D341Med (cell line): ENCODE data around the gene FCHSD2.

ENCODE experiments used
- DNase-seq: peaks from one replicate; pipeline ENCODE4 v3.0.0; 2012; ENCODE audit warnings: low spot score

Gene FCHSD2

GRCh38 chr11:73142128-73142377 lies at the start of gene FCHSD2:
TSS of gene FCHSD2 (minus strand) at chr11:73142318. CDS start at chr11:73141877, 441 bp downstream.
- DNase-seq, result no peak

GRCh38 chr11:73191151-73191550 lies 49.0 kb upstream of the FCHSD2 start:
- no peak for DNase-seq

- no peak for DNase-seq
Measured at GRCh38 chr11:73190557-73190885, 48.4 kb upstream of the FCHSD2 start.

- DNase-seq, result no peak
Measured at GRCh38 chr11:73189723-73190556, 47.8 kb upstream of the FCHSD2 start.

- no peak for DNase-seq
Measured at GRCh38 chr11:73189315-73189714, 47.2 kb upstream of the FCHSD2 start.

- no peak for DNase-seq
Measured at GRCh38 chr11:73188301-73188700, 46.2 kb upstream of the FCHSD2 start.

- DNase-seq, result no peak
Measured at GRCh38 chr11:73187854-73188253, 45.7 kb upstream of the FCHSD2 start.

GRCh38 chr11:73186886-73187285 lies 44.8 kb upstream of the FCHSD2 start:
- DNase-seq, result no peak

DNA sequence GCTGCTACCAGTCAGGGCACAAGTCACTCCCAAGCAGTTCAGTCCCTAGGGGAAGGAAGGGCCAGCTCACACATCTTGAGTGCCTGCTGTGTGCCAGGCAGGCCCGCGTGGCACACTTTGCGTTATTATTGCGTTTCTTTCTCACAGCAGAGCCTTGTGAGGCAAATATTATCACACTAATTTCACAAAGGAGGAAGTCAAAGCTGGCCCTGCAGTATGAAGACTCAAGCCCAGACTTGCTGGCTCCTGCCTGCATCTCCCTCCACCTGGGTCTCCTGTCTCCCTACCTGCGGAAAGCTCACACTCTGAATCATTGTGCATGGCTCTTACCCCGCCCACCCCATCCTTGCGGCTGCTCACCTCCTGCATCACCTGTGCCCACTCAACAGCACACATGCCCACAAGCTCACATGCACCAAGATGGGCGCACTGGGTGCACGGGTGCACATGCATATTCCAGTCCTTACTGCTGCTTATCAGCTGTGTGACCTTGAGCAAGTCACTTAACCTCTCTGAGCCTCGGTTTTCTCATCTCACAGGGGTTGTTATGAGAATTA lies 44.3 kb upstream of the FCHSD2 start:
- no peak for DNase-seq

- DNase-seq, result no peak
Measured at GRCh38 chr11:73185680-73186293, 43.7 kb upstream of the FCHSD2 start.

DNA sequence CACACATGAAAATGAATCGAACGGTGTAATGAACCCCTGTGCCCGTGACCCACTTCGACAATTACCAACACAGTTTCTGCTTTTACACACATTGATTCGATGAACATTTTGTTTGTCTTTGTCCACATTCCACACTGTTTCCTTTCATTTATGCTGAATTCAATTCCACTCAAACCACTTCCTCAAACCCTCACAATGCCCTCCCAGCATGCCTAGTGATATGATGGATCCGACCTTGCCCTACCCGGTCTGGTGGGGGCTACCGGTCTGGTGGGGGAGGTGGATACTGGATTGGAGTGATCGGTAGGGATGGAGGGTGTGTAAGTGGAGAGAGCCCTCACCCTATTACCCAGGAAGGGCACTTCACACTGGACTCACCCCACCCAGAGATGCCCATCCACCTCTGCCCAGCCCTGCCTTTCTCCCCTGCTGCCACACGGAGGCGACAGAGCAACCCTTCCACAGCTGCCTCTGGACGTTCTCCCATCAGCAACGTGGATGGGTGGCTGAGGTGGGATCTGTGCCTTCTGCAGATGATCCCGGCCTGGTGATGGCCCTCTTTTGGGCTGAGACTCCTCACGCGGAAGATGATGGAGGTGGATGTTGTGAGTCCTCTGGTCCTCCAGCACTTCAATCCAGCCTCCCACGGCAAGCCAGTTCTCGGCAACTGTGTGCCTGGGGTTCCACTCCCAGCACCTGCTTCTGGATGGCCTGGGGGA lies 43.0 kb upstream of the FCHSD2 start:
- DNase-seq, result peak; percentile 84

GRCh38 chr11:73182824-73183321 lies 40.8 kb upstream of the FCHSD2 start:
- no peak for DNase-seq

GRCh38 chr11:73178681-73179080 lies 36.6 kb upstream of the FCHSD2 start:
- no peak for DNase-seq

DNA sequence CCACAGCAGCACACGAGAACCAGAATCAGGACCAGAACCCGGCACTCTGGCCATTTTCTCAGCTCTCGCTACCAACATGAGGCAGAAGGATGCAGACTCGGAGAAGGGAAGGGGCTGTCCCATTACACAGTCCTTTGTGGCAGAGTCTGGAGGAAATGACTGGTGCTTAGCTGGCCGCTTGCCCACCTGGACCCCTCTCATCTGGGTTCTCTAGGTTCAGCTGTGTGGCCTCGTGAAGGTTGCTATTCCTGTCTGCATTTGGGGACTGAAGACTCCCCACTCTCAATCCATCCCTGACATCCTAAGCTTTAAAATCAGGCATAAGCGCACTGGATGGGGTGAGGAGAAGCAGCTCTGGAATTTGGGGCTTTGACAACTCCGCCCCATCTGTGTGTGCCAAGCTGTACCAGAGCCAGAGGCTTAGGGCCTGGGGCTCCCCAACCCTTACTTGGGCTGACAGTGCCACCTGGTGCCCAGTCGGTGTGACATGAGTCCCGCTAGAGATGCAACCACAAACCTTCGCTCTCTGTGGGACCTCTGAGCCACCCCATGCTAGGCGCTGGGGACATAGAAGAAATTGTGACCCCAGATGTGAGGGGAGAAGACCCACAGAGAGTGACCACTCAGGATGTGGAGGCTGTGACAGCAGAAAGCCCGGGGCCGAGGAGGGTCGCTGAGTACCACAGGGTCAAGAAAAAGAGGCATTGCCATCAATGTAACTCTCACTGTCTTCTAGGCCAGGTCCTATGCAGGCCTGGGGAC lies 35.8 kb upstream of the FCHSD2 start:
- DNase-seq, result peak; percentile 92

- no peak for DNase-seq
Measured at GRCh38 chr11:73177380-73177777, 35.3 kb upstream of the FCHSD2 start.

- no peak for DNase-seq
Measured at GRCh38 chr11:73176874-73177155, 34.7 kb upstream of the FCHSD2 start.

DNA sequence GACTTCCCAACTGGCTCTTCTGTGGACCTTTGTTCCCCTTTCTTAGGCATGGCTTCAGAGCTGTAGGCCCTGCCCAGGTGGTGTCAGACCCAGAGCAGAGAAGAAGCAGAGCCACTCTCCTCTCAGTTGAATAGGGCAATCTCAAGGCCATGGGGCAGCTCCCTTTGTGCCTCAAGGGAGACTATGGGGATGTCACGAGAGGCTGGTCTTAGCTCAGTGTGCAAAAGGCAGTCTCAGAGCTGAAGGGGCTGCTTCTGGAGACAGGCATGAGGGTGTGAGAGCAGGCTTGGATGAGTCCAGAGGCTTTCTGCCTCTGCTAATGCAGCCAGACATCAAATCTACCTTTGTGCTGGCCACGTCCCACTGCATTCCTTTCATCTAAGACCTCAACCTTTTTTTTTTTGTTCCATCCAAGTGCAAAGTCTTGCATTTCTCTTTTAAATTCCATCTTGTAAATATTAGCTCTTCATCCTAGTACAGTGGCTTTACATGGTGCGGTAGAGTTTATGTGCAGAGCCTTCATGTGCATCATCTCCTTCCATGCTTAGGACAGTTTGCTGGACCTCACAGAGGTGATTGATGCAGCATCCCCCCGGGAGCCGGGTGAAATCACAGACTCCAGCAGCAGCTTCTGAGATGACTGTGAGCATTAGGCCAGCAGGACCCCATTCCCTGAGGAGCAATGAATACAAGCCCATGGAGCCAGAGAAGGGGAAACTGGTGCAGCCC lies 34.2 kb upstream of the FCHSD2 start:
- DNase-seq, result no peak

- DNase-seq, result no peak
Measured at GRCh38 chr11:73175551-73176144, 33.5 kb upstream of the FCHSD2 start.

DNA sequence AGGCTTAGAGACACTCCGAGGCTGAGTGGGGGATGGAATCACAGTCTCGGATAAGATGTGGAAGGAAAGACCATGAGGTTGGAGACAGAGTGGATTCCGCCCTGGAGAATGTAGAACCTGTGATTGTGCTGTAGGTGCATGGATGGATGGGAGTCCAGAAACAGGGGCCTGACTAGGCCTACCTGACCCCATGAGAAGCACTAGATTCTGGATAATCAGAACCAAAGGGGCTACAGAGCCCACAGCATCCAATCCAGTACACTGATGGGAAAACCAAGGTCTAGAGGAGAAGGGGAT lies 32.3 kb upstream of the FCHSD2 start:
- no peak for DNase-seq

- DNase-seq, result no peak
Measured at GRCh38 chr11:73173755-73174494, 31.8 kb upstream of the FCHSD2 start.
